Caco-2 (cell line): ENCODE data around the gene MED29. TPM values are rescaled to one million over a fixed set of nuclear protein-coding genes. Genes with fewer than 3 reads are reported as not detected.

ENCODE experiments used
- BruUV-seq: library from RNA; stranded (reverse); fragments of 400-500 nt; replicated peaks from 2 replicates; lab custom pipeline; 2021; lab: Mats Ljungman, UMichigan
- CTCF ChIA-PET: fragments of 300-600 bp; sonication (Branson Sonifier 250); formaldehyde crosslinking; loops from one replicate; lab custom pipeline; 2022; ENCODE audit warnings: antibody characterized with exemption; lab: Charles Lee
- POLR2A ChIA-PET: fragments of 300-600 bp; sonication (Branson Sonifier 250); formaldehyde crosslinking; loops from one replicate; lab custom pipeline; 2022; ENCODE audit warnings: antibody characterized with exemption; lab: Charles Lee
- DNase-seq, 2 experiments: peaks; one replicate each; pipeline versions ENCODE4 v3.0.0 to v3.0.0-alpha.2; 2020 to 2022
- H3K27me3 ChIP-seq: replicated peaks from 2 replicates; pipeline ENCODE4 v1.6.0; 2011; ENCODE audit warnings: low read length; ENCODE audit not compliant: control insufficient read depth, insufficient read depth
- H3K36me3 ChIP-seq: 2 replicates; pipeline ENCODE4 v1.5.1; 2011; ENCODE audit warnings: low read length; ENCODE audit not compliant: control insufficient read depth, insufficient read depth
- H3K4me1 ChIP-seq: fragments of 250-450 bp; sonication (Bioruptor Pico); 2 replicates; pipeline ENCODE4 v1.5.1; 2020; ENCODE audit warnings: mild to moderate bottlenecking
- H3K4me3 ChIP-seq: 2 replicates; pipeline ENCODE4 v1.5.1; 2011; ENCODE audit warnings: low read depth, mild to moderate bottlenecking, control low read depth, low read length
- H3K9me3 ChIP-seq: fragments of 250-450 bp; sonication (Bioruptor Pico); 2 replicates; pipeline ENCODE4 v1.5.1; 2020; ENCODE audit warnings: mild to moderate bottlenecking, moderate library complexity
- H3K27ac Mint-ChIP-seq: one replicate; pipeline ENCODE4 v1.8.0; 2022; ENCODE audit warnings: mixed read lengths; ENCODE audit not compliant: unreplicated experiment
- H3K27me3 Mint-ChIP-seq: one replicate; pipeline ENCODE4 v1.8.0; 2022; ENCODE audit warnings: mixed read lengths; ENCODE audit not compliant: insufficient read depth, unreplicated experiment
- H3K36me3 Mint-ChIP-seq: one replicate; pipeline ENCODE4 v1.8.0; 2022; ENCODE audit warnings: mild to moderate bottlenecking, mixed read lengths; ENCODE audit not compliant: insufficient read depth, unreplicated experiment
- H3K4me1 Mint-ChIP-seq: one replicate; pipeline ENCODE4 v1.8.0; 2022; ENCODE audit warnings: low read depth, mixed read lengths; ENCODE audit not compliant: unreplicated experiment
- H3K4me3 Mint-ChIP-seq: one replicate; pipeline ENCODE4 v1.8.0; 2022; ENCODE audit warnings: mild to moderate bottlenecking, moderate library complexity, mixed read lengths; ENCODE audit not compliant: unreplicated experiment
- H3K9me3 Mint-ChIP-seq: one replicate; pipeline ENCODE4 v1.8.0; 2022; ENCODE audit warnings: mixed read lengths; ENCODE audit not compliant: unreplicated experiment
- CTCF ChIP-seq, 2 experiments: fragments of 200-600 bp in 1 of 2; IDR thresholded peaks; 1 replicate in 1 of 2; 2 replicates in 1 of 2; pipeline versions ENCODE4 v1.5.1 to v1.8.0; 2011 to 2022; ENCODE audit warnings: antibody characterized with exemption in 1 of 2, control low read depth in 1 of 2, inconsistent platforms in 1 of 2, low read depth in 1 of 2, low read length in 1 of 2, mild to moderate bottlenecking in 1 of 2, moderate library complexity in 1 of 2; ENCODE audit not compliant: insufficient read depth in 1 of 2, severe bottlenecking in 1 of 2, unreplicated experiment in 1 of 2
- intact Hi-C: fragments of 100-400 bp; cut with micrococcal nuclease; formaldehyde crosslinking; loops from one replicate; pipeline ENCODE4 v1.10.0; 2022; ENCODE audit not compliant: unreplicated experiment
- microRNA-seq: library from miRNA; unstranded; fragments of <30 nt; microRNA quantifications from one replicate; pipeline ENCODE4 v1.2.0, GENCODE V29; 2022
- total RNA-seq: library from RNA; stranded (reverse); gene quantifications from 2 replicates; pipeline ENCODE4 v1.2.3, GENCODE V29; 2022

Gene MED29
- total RNA-seq, 1 experiment from 2014 or later: 50.8 TPM

- no peaks in the 10 kb centered on the region for H3K27me3 ChIP-seq
- no peaks in the 10 kb centered on the region for H3K9me3 ChIP-seq
- Mint-ChIP-seq H3K27ac (no peak overlapping the region), H3K9me3 (no peaks in the 10 kb centered on the region), H3K27me3 (no peaks in the 10 kb centered on the region), H3K4me1 (peaks cover 18% of the 10 kb centered on the region), H3K4me3 (no peak overlapping the region), H3K36me3 (peaks cover 70% of the 10 kb centered on the region)
- no TSS peak for BruUV-seq
- intact Hi-C loops: no loop called here
- CTCF ChIA-PET: no interaction called here
- H3K4me1 ChIP-seq: peaks cover 8% of the 10 kb centered on the region
- H3K36me3 ChIP-seq: peaks cover 3% of the 10 kb centered on the region
- no peak for DNase-seq
- no peak overlapping the region for H3K4me3 ChIP-seq
- POLR2A ChIA-PET: no interaction called here
- no peak for TF ChIP-seq CTCF (IDR thresholded peaks at IDR 0.05; ENCODE audit: insufficient read depth in 1 of 2, low read depth in 1 of 2, low read length in 1 of 2, severe bottlenecking in 1 of 2, unreplicated experiment in 1 of 2)
These were observed 57.1 kb downstream of the MED29 start for GRCh38 chr19:39448271-39448670.

GRCh38 chr19:39449116-39449797 is 58.1 kb downstream of the MED29 start:
- POLR2A ChIA-PET: no interaction called here
- intact Hi-C loops: no loop called here
- Mint-ChIP-seq H3K4me1 (peaks cover 18% of the 10 kb centered on the region), H3K9me3 (no peaks in the 10 kb centered on the region), H3K36me3 (peaks cover 74% of the 10 kb centered on the region), H3K27ac (peak overlapping the region; percentile 61), H3K27me3 (no peaks in the 10 kb centered on the region), H3K4me3 (no peak overlapping the region)
- no peak for DNase-seq
- BruUV-seq: no TSS peak
- CTCF ChIA-PET: interaction anchor here (0.6 to 0.7 kb wide), 2 partner anchors 25 kb away, joined by 3 read pairs; no protein-coding TSS in a partner anchor
- TF ChIP-seq CTCF (IDR thresholded peaks at IDR 0.05; ENCODE audit: insufficient read depth in 1 of 2, low read depth in 1 of 2, low read length in 1 of 2, severe bottlenecking in 1 of 2, unreplicated experiment in 1 of 2): no peak
- peaks cover 3% of the 10 kb centered on the region for H3K36me3 ChIP-seq
- no peaks in the 10 kb centered on the region for H3K9me3 ChIP-seq
- H3K4me3 ChIP-seq: no peak overlapping the region
- H3K27me3 ChIP-seq: no peaks in the 10 kb centered on the region
- H3K4me1 ChIP-seq: peaks cover 8% of the 10 kb centered on the region

Small RNA genes within 50 kb of the gene (microRNA-seq; reads per million reads assigned to microRNA genes)
- not detected for gene MIR4530

Other genes with a start within 250 kb of the MED29 start
- gene NCCRP1, start 194.4 kb upstream of the MED29 start, total RNA-seq: 0.39 and 0.84 TPM in 2 replicates
- not detected in 2 replicates for gene SYCN, start 187.1 kb upstream of the MED29 start, total RNA-seq
- gene IFNL3, start 146.4 kb upstream of the MED29 start, total RNA-seq: not detected in 2 replicates
- not detected in 2 replicates for gene IFNL4, start 142.5 kb upstream of the MED29 start, total RNA-seq
- not detected in 2 replicates for gene IFNL2, start 123.0 kb upstream of the MED29 start, total RNA-seq
- gene IFNL1, start 95.0 kb upstream of the MED29 start, total RNA-seq: not detected in 2 replicates
- gene LRFN1, start 70.5 kb upstream of the MED29 start, total RNA-seq: 21.1 and 21.2 TPM in 2 replicates
- gene GMFG, start 55.3 kb upstream of the MED29 start, total RNA-seq: 0.91 TPM in 1 of 2 replicates, not detected in the other
- gene SAMD4B, start 49.0 kb upstream of the MED29 start, total RNA-seq: 132 and 147 TPM in 2 replicates
- 57.9 and 59.0 TPM in 2 replicates for gene PAF1, start 272 bp upstream of the MED29 start, total RNA-seq
- 25.8 and 29.7 TPM in 2 replicates for gene ZFP36, start 15.5 kb downstream of the MED29 start, total RNA-seq
- gene PLEKHG2, start 21.3 kb downstream of the MED29 start, total RNA-seq: 49.8 and 64.1 TPM in 2 replicates
- gene RPS16, start 44.6 kb downstream of the MED29 start, total RNA-seq: 2,801 and 3,019 TPM in 2 replicates
- gene SUPT5H, start 54.2 kb downstream of the MED29 start, total RNA-seq: 171 and 188 TPM in 2 replicates
- 152 and 162 TPM in 2 replicates for gene TIMM50, start 89.5 kb downstream of the MED29 start, total RNA-seq
- 1.7 and 2.7 TPM in 2 replicates for gene DLL3, start 107.6 kb downstream of the MED29 start, total RNA-seq
- gene SELENOV, start 123.8 kb downstream of the MED29 start, total RNA-seq: 0.46 and 1.6 TPM in 2 replicates
- 2.1 and 2.8 TPM in 2 replicates for gene EID2B, start 141.5 kb downstream of the MED29 start, total RNA-seq
- gene EID2, start 148.8 kb downstream of the MED29 start, total RNA-seq: 21.7 and 26.3 TPM in 2 replicates
- gene LGALS13, start 211.1 kb downstream of the MED29 start, total RNA-seq: not detected in 2 replicates